ENCODE measurements around the gene BBIP1. TPM values are rescaled to one million over a fixed set of nuclear protein-coding genes. Genes with fewer than 3 reads are reported as not detected.

BBIP1 gene
- total RNA-seq, 3 donors from 2014 or later: 20.0 to 35.0 (median 23.6) TPM

- Histone ChIP-seq H3K4me1 (no peaks in the 10 kb centered on the region), H3K9me3 (no peaks in the 10 kb centered on the region), H3K27me3 (no peaks in the 10 kb centered on the region), H3K27ac (no peak overlapping the region), H3K4me3 (no peak overlapping the region), H3K36me3 (peaks cover 27% of the 10 kb centered on the region)
- TF ChIP-seq, protein P1, sequence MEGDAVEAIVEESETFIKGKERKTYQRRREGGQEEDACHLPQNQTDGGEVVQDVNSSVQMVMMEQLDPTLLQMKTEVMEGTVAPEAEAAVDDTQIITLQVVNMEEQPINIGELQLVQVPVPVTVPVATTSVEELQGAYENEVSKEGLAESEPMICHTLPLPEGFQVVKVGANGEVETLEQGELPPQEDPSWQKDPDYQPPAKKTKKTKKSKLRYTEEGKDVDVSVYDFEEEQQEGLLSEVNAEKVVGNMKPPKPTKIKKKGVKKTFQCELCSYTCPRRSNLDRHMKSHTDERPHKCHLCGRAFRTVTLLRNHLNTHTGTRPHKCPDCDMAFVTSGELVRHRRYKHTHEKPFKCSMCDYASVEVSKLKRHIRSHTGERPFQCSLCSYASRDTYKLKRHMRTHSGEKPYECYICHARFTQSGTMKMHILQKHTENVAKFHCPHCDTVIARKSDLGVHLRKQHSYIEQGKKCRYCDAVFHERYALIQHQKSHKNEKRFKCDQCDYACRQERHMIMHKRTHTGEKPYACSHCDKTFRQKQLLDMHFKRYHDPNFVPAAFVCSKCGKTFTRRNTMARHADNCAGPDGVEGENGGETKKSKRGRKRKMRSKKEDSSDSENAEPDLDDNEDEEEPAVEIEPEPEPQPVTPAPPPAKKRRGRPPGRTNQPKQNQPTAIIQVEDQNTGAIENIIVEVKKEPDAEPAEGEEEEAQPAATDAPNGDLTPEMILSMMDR (IDR thresholded peaks at IDR 0.05): no peak
- no peak for TF ChIP-seq POLR2AphosphoS5 (IDR thresholded peaks at IDR 0.05)
- no peak for TF ChIP-seq POLR2A (IDR thresholded peaks at IDR 0.05)
- DNase-seq (ENCODE audit: low spot score in 2 of 2): no peak
- intact Hi-C loops (cut with DNase I; ENCODE audit: low total_unique reads): no loop called here
These were observed 26.2 kb downstream of the BBIP1 start for GRCh38 chr10:110892602-110893288.

GRCh38 chr10:110887560-110887959 lies 31.4 kb downstream of the BBIP1 start:
- intact Hi-C loops (cut with DNase I; ENCODE audit: low total_unique reads): no loop called here
- no peaks in the 10 kb centered on the region for H3K4me1 ChIP-seq

DNA sequence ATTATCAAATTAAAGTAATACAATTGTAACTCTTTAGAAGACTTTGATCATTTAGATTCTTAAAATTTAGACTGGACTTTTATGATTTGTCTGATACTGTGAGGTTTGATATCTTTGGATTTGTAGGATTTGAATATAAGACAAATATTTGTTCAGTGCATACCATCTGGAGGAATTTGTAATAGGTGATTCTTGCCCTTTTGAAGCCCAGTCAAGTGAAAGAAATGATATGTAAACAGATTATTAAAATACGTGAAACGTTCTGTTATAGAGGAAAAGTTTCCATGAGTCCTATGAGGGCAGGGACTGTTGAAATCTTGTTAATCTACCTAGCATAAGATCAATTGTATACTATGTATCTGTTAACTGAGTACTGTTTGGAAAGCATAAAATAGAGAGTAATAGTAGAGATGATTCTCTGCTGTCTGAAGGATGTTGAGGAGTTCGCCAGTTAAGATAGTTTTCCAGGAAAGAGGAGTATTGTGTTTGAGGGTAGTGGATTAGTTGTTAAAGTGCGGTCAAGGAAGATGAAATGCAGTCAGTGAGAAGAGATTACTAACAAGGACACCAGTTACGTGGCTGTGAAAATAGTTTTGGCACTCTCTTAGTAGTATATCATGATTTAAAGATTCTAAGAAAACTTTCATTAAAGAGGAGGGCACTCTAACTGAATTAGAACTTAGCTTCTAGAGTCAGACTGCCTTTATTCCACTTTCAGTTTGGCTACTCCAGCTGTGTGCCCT lies 32.9 kb downstream of the BBIP1 start:
- intact Hi-C loops (cut with DNase I; ENCODE audit: low total_unique reads): no loop called here
- no peak for TF ChIP-seq POLR2AphosphoS5 (IDR thresholded peaks at IDR 0.05)
- TF ChIP-seq, protein P1 (IDR thresholded peaks at IDR 0.05): no peak
- TF ChIP-seq POLR2A (IDR thresholded peaks at IDR 0.05): no peak
- no peak overlapping the region for H3K4me3 ChIP-seq
- no peaks in the 10 kb centered on the region for H3K27me3 ChIP-seq
- H3K9me3 ChIP-seq: no peaks in the 10 kb centered on the region
- H3K36me3 ChIP-seq: no peaks in the 10 kb centered on the region
- DNase-seq (ENCODE audit: low spot score in 2 of 2): no peak
- H3K27ac ChIP-seq: peak overlapping the region; percentile 10 to 33
- no peaks in the 10 kb centered on the region for H3K4me1 ChIP-seq

More at GRCh38 chr10:110887560-110887959, 31.4 kb downstream of the BBIP1 start:
- H3K36me3 ChIP-seq: peaks cover 9% of the 10 kb centered on the region
- TF ChIP-seq, protein P1 (IDR thresholded peaks at IDR 0.05): no peak
- TF ChIP-seq POLR2AphosphoS5 (IDR thresholded peaks at IDR 0.05) (no peak), POLR2A (IDR thresholded peaks at IDR 0.05) (no peak)
- DNase-seq (ENCODE audit: low spot score in 2 of 2): no peak
- H3K4me3 ChIP-seq: no peak overlapping the region
- no peaks in the 10 kb centered on the region for H3K27me3 ChIP-seq
- H3K9me3 ChIP-seq: no peaks in the 10 kb centered on the region
- H3K27ac ChIP-seq: no peak overlapping the region

- Histone ChIP-seq H3K36me3 (no peaks in the 10 kb centered on the region), H3K27ac (peak overlapping the region in 1 of 2 donors; percentile 50), H3K27me3 (no peaks in the 10 kb centered on the region), H3K9me3 (no peaks in the 10 kb centered on the region), H3K4me3 (no peak overlapping the region), H3K4me1 (no peaks in the 10 kb centered on the region)
- no peak for DNase-seq (ENCODE audit: low spot score in 2 of 2)
- TF ChIP-seq POLR2AphosphoS5 (IDR thresholded peaks at IDR 0.05) (no peak), POLR2A (IDR thresholded peaks at IDR 0.05) (no peak)
- TF ChIP-seq, protein P1 (IDR thresholded peaks at IDR 0.05): no peak
- intact Hi-C loops (cut with DNase I; ENCODE audit: low total_unique reads): no loop called here
These were observed 35.1 kb downstream of the BBIP1 start for GRCh38 chr10:110883924-110884323.

GRCh38 chr10:110881905-110882304 lies 37.1 kb downstream of the BBIP1 start:
- no peaks in the 10 kb centered on the region for H3K36me3 ChIP-seq
- TF ChIP-seq, protein P1 (IDR thresholded peaks at IDR 0.05): no peak
- TF ChIP-seq POLR2AphosphoS5 (IDR thresholded peaks at IDR 0.05) (no peak), POLR2A (IDR thresholded peaks at IDR 0.05) (no peak)
- no peak for DNase-seq (ENCODE audit: low spot score in 2 of 2)
- H3K9me3 ChIP-seq: no peaks in the 10 kb centered on the region
- peak overlapping the region in 1 of 2 donors; percentile 18 for H3K27ac ChIP-seq
- intact Hi-C loops (cut with DNase I; ENCODE audit: low total_unique reads): no loop called here
- H3K4me3 ChIP-seq: no peak overlapping the region
- H3K4me1 ChIP-seq: no peaks in the 10 kb centered on the region
- H3K27me3 ChIP-seq: no peaks in the 10 kb centered on the region
